H1 (cell line): ENCODE results near the gene AKAP7. TPM values are rescaled to one million over a fixed set of nuclear protein-coding genes. Genes with fewer than 3 reads are reported as not detected.

ENCODE experiments used
- CTCF ChIA-PET: fragments of 300-600 bp; sonication (Branson Sonifier 250); formaldehyde crosslinking; loops from one replicate; lab custom pipeline; 2021; ENCODE audit not compliant: partially characterized antibody; lab: Charles Lee
- POLR2A ChIA-PET: fragments of 300-600 bp; sonication (Branson Sonifier 250); formaldehyde crosslinking; loops from one replicate; lab custom pipeline; 2021; ENCODE audit warnings: inconsistent platforms; ENCODE audit not compliant: partially characterized antibody; lab: Charles Lee
- DNase-seq, 2 experiments: peaks; one replicate each; pipeline versions ENCODE4 v3.0.0 to v3.0.0-alpha.2; 2010 to 2022; ENCODE audit warnings: low spot score in 2 of 2, low read depth in 1 of 2, mixed read lengths in 1 of 2
- FAIRE-seq: peaks from 2 replicates; lab custom pipeline; 2011; peaks lifted over from hg19 to GRCh38; lab: Jason Lieb, UNC
- H2AFZ ChIP-seq: 2 replicates; pipeline ENCODE4 v1.8.1; 2012; ENCODE audit warnings: low read length, inconsistent platforms
- H2AK5ac ChIP-seq: 2 replicates; pipeline ENCODE4 v1.6.1; 2013; ENCODE audit warnings: low read depth, low read length
- H2BK120ac ChIP-seq: replicated peaks from 2 replicates; pipeline ENCODE3; 2013; ENCODE audit warnings: low read depth, low read length, inconsistent platforms
- H2BK12ac ChIP-seq: 2 replicates; pipeline ENCODE4 v1.6.1; 2013; ENCODE audit warnings: low read depth, low read length
- H2BK15ac ChIP-seq: 2 replicates; pipeline ENCODE4 v1.6.1; 2013; ENCODE audit warnings: low read length
- H2BK20ac ChIP-seq: 2 replicates; pipeline ENCODE4 v1.6.1; 2013; ENCODE audit warnings: low read length
- H2BK5ac ChIP-seq: 2 replicates; pipeline ENCODE4 v1.6.1; 2013; ENCODE audit warnings: low read depth, low read length
- H3K14ac ChIP-seq: 2 replicates; pipeline ENCODE4 v1.6.1; 2013; ENCODE audit warnings: inconsistent platforms; ENCODE audit not compliant: insufficient read length
- H3K18ac ChIP-seq: 2 replicates; pipeline ENCODE4 v1.6.1; 2013; ENCODE audit warnings: low read length; ENCODE audit errors: extremely low read depth
- H3K23ac ChIP-seq: 2 replicates; pipeline ENCODE4 v1.6.1; 2013; ENCODE audit warnings: inconsistent platforms; ENCODE audit not compliant: insufficient read length
- H3K23me2 ChIP-seq: 2 replicates; pipeline ENCODE4 v1.6.1; 2013; ENCODE audit warnings: low read depth, low read length
- H3K27ac ChIP-seq: 2 replicates; pipeline ENCODE4 v1.6.1; 2011; ENCODE audit warnings: low read depth, low read length, inconsistent platforms
- H3K27me3 ChIP-seq, 4 experiments: replicated peaks in 1 of 4; 1 replicate in 1 of 4; 2 replicates in 3 of 4; pipeline versions ENCODE4 v1.6.1 to v1.8.1; 2011 to 2013; ENCODE audit warnings: low read length in 3 of 4, mild to moderate bottlenecking in 3 of 4, inconsistent platforms in 2 of 4, mixed read lengths in 2 of 4, moderate library complexity in 1 of 4; ENCODE audit not compliant: control insufficient read depth in 3 of 4, insufficient read depth in 3 of 4; ENCODE audit errors: extremely low read depth in 1 of 4
- H3K36me3 ChIP-seq, 4 experiments: 2 replicates each; pipeline versions ENCODE4 v1.6.1 to v1.8.1; 2011 to 2013; ENCODE audit warnings: mild to moderate bottlenecking in 4 of 4, low read length in 3 of 4, moderate library complexity in 2 of 4, control low read depth in 1 of 4, inconsistent platforms in 1 of 4; ENCODE audit not compliant: insufficient read depth in 4 of 4, control insufficient read depth in 2 of 4
- H3K4ac ChIP-seq: replicated peaks from 2 replicates; pipeline ENCODE3; 2013; ENCODE audit warnings: low read length, low read depth, mixed read lengths, inconsistent platforms; ENCODE audit not compliant: insufficient read length
- H3K4me1 ChIP-seq, 4 experiments: replicated peaks in 1 of 4; 1 replicate in 1 of 4; 2 replicates in 3 of 4; pipeline versions ENCODE4 v1.6.1 to v1.8.1; 2011 to 2013; ENCODE audit warnings: low read length in 3 of 4, inconsistent platforms in 2 of 4, mixed read lengths in 1 of 4; ENCODE audit not compliant: insufficient read depth in 4 of 4, control insufficient read depth in 3 of 4
- H3K4me2 ChIP-seq, 2 experiments: 2 replicates each; pipeline versions ENCODE4 v1.6.1 to v1.8.1; 2011 to 2013; ENCODE audit warnings: low read depth in 2 of 2, low read length in 2 of 2, control low read depth in 1 of 2, inconsistent platforms in 1 of 2, mild to moderate bottlenecking in 1 of 2; ENCODE audit not compliant: insufficient read depth in 1 of 2
- H3K4me3 ChIP-seq, 4 experiments: fragments of 200-600, 300-600 bp in 1 of 4; sonication (generic), shearing (Covaris generic), sonication (Bioruptor Twin) in 1 of 4; 2 replicates each; pipeline versions ENCODE4 v1.5.1 to v1.8.1; 2011 to 2016; ENCODE audit warnings: low read length in 4 of 4, low read depth in 3 of 4, control low read depth in 2 of 4, inconsistent platforms in 2 of 4, mild to moderate bottlenecking in 2 of 4, mixed read lengths in 1 of 4, moderate library complexity in 1 of 4; ENCODE audit not compliant: insufficient read depth in 2 of 4; ENCODE audit errors: extremely low read depth in 1 of 4
- H3K56ac ChIP-seq: replicated peaks from 2 replicates; pipeline ENCODE3; 2013; ENCODE audit warnings: low read depth, mild to moderate bottlenecking, mixed read lengths, low read length, inconsistent platforms; ENCODE audit not compliant: insufficient read length
- H3K79me1 ChIP-seq: 2 replicates; pipeline ENCODE4 v1.6.1; 2013; ENCODE audit warnings: low read depth, low read length, control low read depth
- H3K79me2 ChIP-seq, 2 experiments: 2 replicates each; pipeline versions ENCODE4 v1.6.1 to v1.8.1; 2012 to 2013; ENCODE audit warnings: low read length in 2 of 2, mild to moderate bottlenecking in 2 of 2, inconsistent platforms in 1 of 2; ENCODE audit not compliant: insufficient read depth in 2 of 2, control insufficient read depth in 1 of 2
- H3K9ac ChIP-seq, 4 experiments: replicated peaks in 1 of 4; 1 replicate in 1 of 4; 2 replicates in 3 of 4; pipeline versions ENCODE4 v1.6.1 to v1.8.1; 2011 to 2013; ENCODE audit warnings: low read depth in 3 of 4, low read length in 3 of 4, control low read depth in 2 of 4, mild to moderate bottlenecking in 2 of 4, moderate library complexity in 2 of 4, inconsistent platforms in 1 of 4; ENCODE audit errors: extremely low read depth in 1 of 4
- H3K9me3 ChIP-seq, 2 experiments: 2 replicates each; pipeline versions ENCODE4 v1.6.1 to v1.8.1; 2012 to 2013; ENCODE audit warnings: mild to moderate bottlenecking in 2 of 2, moderate library complexity in 2 of 2, control low read depth in 1 of 2, inconsistent platforms in 1 of 2, low read depth in 1 of 2, low read length in 1 of 2, mixed read lengths in 1 of 2; ENCODE audit not compliant: insufficient read depth in 2 of 2
- H4K20me1 ChIP-seq, 2 experiments: replicated peaks in 1 of 2; 2 replicates each; pipeline versions ENCODE3 to v1.8.1; 2011 to 2013; ENCODE audit warnings: inconsistent platforms in 2 of 2, low read length in 2 of 2, mild to moderate bottlenecking in 1 of 2; ENCODE audit not compliant: insufficient read depth in 2 of 2, control insufficient read depth in 1 of 2
- H4K5ac ChIP-seq: 2 replicates; pipeline ENCODE4 v1.6.1; 2013; ENCODE audit warnings: low read length, low read depth, mixed read lengths, inconsistent platforms; ENCODE audit not compliant: insufficient read length
- H4K8ac ChIP-seq: 2 replicates; pipeline ENCODE4 v1.8.0; 2013; ENCODE audit warnings: mild to moderate bottlenecking, moderate library complexity, low read length, inconsistent platforms; ENCODE audit not compliant: insufficient read depth; ENCODE audit errors: extremely low read depth
- H4K91ac ChIP-seq: replicated peaks from 2 replicates; pipeline ENCODE3; 2013; ENCODE audit warnings: low read length, mixed read lengths, inconsistent platforms; ENCODE audit not compliant: insufficient read length
- CREB1 ChIP-seq: IDR thresholded peaks from 2 replicates; pipeline ENCODE4 v1.6.1; 2012; ENCODE audit warnings: inconsistent platforms
- E2F6 ChIP-seq: IDR thresholded peaks from 2 replicates; pipeline ENCODE4 v1.6.1; 2012; ENCODE audit warnings: inconsistent platforms
- EP300 ChIP-seq, 2 experiments: IDR thresholded peaks; 1 replicate in 1 of 2; 2 replicates in 1 of 2; pipeline ENCODE4 v1.6.1; 2011 to 2012; ENCODE audit warnings: low read depth in 2 of 2, low read length in 2 of 2, mild to moderate bottlenecking in 2 of 2, borderline replicate concordance in 1 of 2, inconsistent platforms in 1 of 2, moderate library complexity in 1 of 2
- EZH2 ChIP-seq: fragments of 200-600 bp; sonication (generic); IDR thresholded peaks from 2 replicates; pipeline ENCODE4 v1.7.1; 2012; ENCODE audit warnings: low read depth, mild to moderate bottlenecking, moderate library complexity, low read length, inconsistent platforms; ENCODE audit not compliant: severe bottlenecking
- GABPA ChIP-seq: IDR thresholded peaks from 2 replicates; pipeline ENCODE4 v1.6.1; 2011; ENCODE audit warnings: mild to moderate bottlenecking, low read length, moderate library complexity, borderline replicate concordance; ENCODE audit not compliant: insufficient read depth
- GTF2F1 ChIP-seq: IDR thresholded peaks from 2 replicates; pipeline ENCODE4 v1.6.1; 2012; ENCODE audit warnings: low read depth, low read length, improper control_type of control experiment, borderline replicate concordance
- HDAC2 ChIP-seq, 2 experiments: fragments of 300-600 bp in 1 of 2; sonication (generic) in 1 of 2; IDR thresholded peaks; 2 replicates each; pipeline ENCODE4 v1.6.1; 2011 to 2012; ENCODE audit warnings: low read depth in 2 of 2, low read length in 2 of 2, mild to moderate bottlenecking in 2 of 2, moderate library complexity in 2 of 2, borderline replicate concordance in 1 of 2, inconsistent platforms in 1 of 2
- HDAC6 ChIP-seq: IDR thresholded peaks from one replicate; pipeline ENCODE4 v1.7.1; 2012; ENCODE audit warnings: low read depth, mild to moderate bottlenecking, inconsistent platforms, low read length, moderate library complexity
- POLR2A ChIP-seq, 2 experiments: IDR thresholded peaks; 1 replicate in 1 of 2; 2 replicates in 1 of 2; pipeline ENCODE4 v1.6.1; 2011; ENCODE audit warnings: low read depth in 2 of 2, low read length in 2 of 2, mild to moderate bottlenecking in 2 of 2; ENCODE audit errors: control extremely low read depth in 1 of 2
- RBBP5 ChIP-seq: IDR thresholded peaks from 2 replicates; pipeline ENCODE4 v1.7.1; 2012; ENCODE audit warnings: low read depth, mild to moderate bottlenecking, inconsistent platforms, low read length, moderate library complexity, borderline replicate concordance
- SIX5 ChIP-seq: IDR thresholded peaks from 2 replicates; pipeline ENCODE4 v1.6.1; 2011; ENCODE audit warnings: mild to moderate bottlenecking, low read depth, low read length
- SP1 ChIP-seq: IDR thresholded peaks from 2 replicates; pipeline ENCODE4 v1.6.1; 2011; ENCODE audit warnings: low read depth, low read length
- TBP ChIP-seq: IDR thresholded peaks from 2 replicates; pipeline ENCODE4 v1.6.1; 2011; ENCODE audit warnings: low read depth, low read length, improper control_type of control experiment
- TCF12 ChIP-seq: IDR thresholded peaks from 2 replicates; pipeline ENCODE4 v1.6.1; 2011; ENCODE audit warnings: low read depth, mild to moderate bottlenecking, low read length
- YY1 ChIP-seq: IDR thresholded peaks from 2 replicates; pipeline ENCODE4 v1.6.1; 2011; ENCODE audit warnings: low read depth, mild to moderate bottlenecking, low read length
- WGBS, 2 experiments: shearing (Covaris generic) in 1 of 2; methylation state at CpG; one replicate each; pipeline versions ENCODE4 v1.1.6 to v1.1.7; 2013 to 2015; ENCODE audit warnings: low lambda C conversion rate in 2 of 2, mixed read lengths in 2 of 2, inconsistent platforms in 1 of 2, low coverage in 1 of 2, missing lambda C conversion rate in 1 of 2; ENCODE audit not compliant: insufficient replicate concordance in 2 of 2, insufficient coverage in 1 of 2, insufficient read length in 1 of 2; ENCODE audit errors: extremely low coverage in 1 of 2, missing lambda C conversion rate in 1 of 2; 5-methylcytosine and 5-hydroxymethylcytosine counted together
- polyA plus RNA-seq, 7 experiments: library from polyadenylated mRNA; depleted of rRNA in 3 of 7; stranded (reverse) in 5 of 7; unstranded in 2 of 7; fragments of >200 nt in 5 of 7; fragments of 200-250 nt in 2 of 7; gene quantifications; 1 replicate in 5 of 7; 2 replicates in 1 of 7; 4 replicates in 1 of 7; pipeline versions ENCODE4 v1.2.1 to v1.2.3, GENCODE V29; 2011 to 2013; ENCODE audit warnings: missing spikeins in 2 of 7, mixed read lengths in 2 of 7
- total RNA-seq: library from RNA; stranded (reverse); fragmentation: NEBNext Ultra II Directional; extraction: Animal tissue kit (Norgen Biotek cat#: 25700); gene quantifications from 2 replicates; pipeline ENCODE4 v1.2.1, GENCODE V29; 2021

AKAP7 gene
- total and polyA plus RNA-seq, 2 of the 8 experiments (the other 6 are each of a cell fraction or from before 2014, with no cell fraction given), result 4.7 to 16.9 TPM

- Histone ChIP-seq H3K4me1 (no peaks in the 10 kb centered on the region), H2BK15ac (no peak overlapping the region), H2BK20ac (no peak overlapping the region), H3K18ac (no peak overlapping the region), H3K9me3 (no peaks in the 10 kb centered on the region), H2AK5ac (no peak overlapping the region), H3K4me2 (no peak overlapping the region), H4K91ac (no peak overlapping the region), H3K79me1 (no peaks in the 10 kb centered on the region), H3K4me3 (no peak overlapping the region), H2BK5ac (no peak overlapping the region), H3K79me2 (no peaks in the 10 kb centered on the region), H3K4ac (no peak overlapping the region), H3K27me3 (no peaks in the 10 kb centered on the region), H3K14ac (no peak overlapping the region), H3K56ac (no peak overlapping the region), H2AFZ (no peak overlapping the region), H3K23ac (no peak overlapping the region), H4K5ac (no peak overlapping the region), H4K8ac (no peak overlapping the region), H2BK120ac (no peak overlapping the region), H3K9ac (no peak overlapping the region), H3K36me3 (no peaks in the 10 kb centered on the region), H4K20me1 (no peaks in the 10 kb centered on the region), H2BK12ac (no peak overlapping the region), H3K27ac (no peak overlapping the region), H3K23me2 (no peaks in the 10 kb centered on the region)
- WGBS, 2 experiments, result 100% methylated on average over 1 of the region's 1 CpG; no CpG with 5 or more reads in 1 of the 2 experiments
- ChIA-PET CTCF (interaction anchor here (1.5 kb wide), 1 partner anchor 10 kb away, joined by 5 read pairs; no protein-coding TSS in a partner anchor), POLR2A (no interaction called here)
- no peak for FAIRE-seq
- no peak for DNase-seq
- TF ChIP-seq HDAC6 (no peak), HDAC2 (IDR thresholded peaks at IDR 0.05; ENCODE audit: borderline replicate concordance in 1 of 2, low read depth in 2 of 2, low read length in 2 of 2) (no peak), GABPA (no peak), GTF2F1 (no peak), EZH2 (no peak), E2F6 (no peak), TCF12 (no peak), SP1 (no peak), TBP (no peak), POLR2A (IDR thresholded peaks at IDR 0.05; ENCODE audit: control extremely low read depth in 1 of 2, low read depth in 2 of 2, low read length in 2 of 2) (no peak), YY1 (no peak), CREB1 (no peak), EP300 (IDR thresholded peaks at IDR 0.05; ENCODE audit: borderline replicate concordance in 1 of 2, low read depth in 2 of 2, low read length in 2 of 2) (no peak), RBBP5 (no peak), SIX5 (no peak)
Measured at GRCh38 chr6:131107151-131107550, 28.1 kb upstream of the AKAP7 start.
